Left renal cortex interstitium (tissue), 4 donors: ENCODE data around the gene HOXD12. TPM values are rescaled to one million over a fixed set of nuclear protein-coding genes. Genes with fewer than 3 reads are reported as not detected.

ENCODE experiments used
- DNase-seq, 4 donors: peaks; one replicate each; pipeline ENCODE4 v3.0.0-alpha.2; 2013; ENCODE audit warnings: low read depth in 4 of 4, low spot score in 2 of 4, missing footprints in 1 of 4
- polyA plus RNA-seq, 4 donors: library from polyadenylated mRNA; unstranded; fragments of 120-200 nt; gene quantifications; one replicate each; pipeline ENCODE4 v1.2.1, GENCODE V29; 2013; ENCODE audit not compliant: insufficient read length in 4 of 4

HOXD12 gene, protein sequence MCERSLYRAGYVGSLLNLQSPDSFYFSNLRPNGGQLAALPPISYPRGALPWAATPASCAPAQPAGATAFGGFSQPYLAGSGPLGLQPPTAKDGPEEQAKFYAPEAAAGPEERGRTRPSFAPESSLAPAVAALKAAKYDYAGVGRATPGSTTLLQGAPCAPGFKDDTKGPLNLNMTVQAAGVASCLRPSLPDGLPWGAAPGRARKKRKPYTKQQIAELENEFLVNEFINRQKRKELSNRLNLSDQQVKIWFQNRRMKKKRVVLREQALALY
- under 1 TPM; 0.27 to 0.79 (median 0.35) TPM for polyA plus RNA-seq

DNA sequence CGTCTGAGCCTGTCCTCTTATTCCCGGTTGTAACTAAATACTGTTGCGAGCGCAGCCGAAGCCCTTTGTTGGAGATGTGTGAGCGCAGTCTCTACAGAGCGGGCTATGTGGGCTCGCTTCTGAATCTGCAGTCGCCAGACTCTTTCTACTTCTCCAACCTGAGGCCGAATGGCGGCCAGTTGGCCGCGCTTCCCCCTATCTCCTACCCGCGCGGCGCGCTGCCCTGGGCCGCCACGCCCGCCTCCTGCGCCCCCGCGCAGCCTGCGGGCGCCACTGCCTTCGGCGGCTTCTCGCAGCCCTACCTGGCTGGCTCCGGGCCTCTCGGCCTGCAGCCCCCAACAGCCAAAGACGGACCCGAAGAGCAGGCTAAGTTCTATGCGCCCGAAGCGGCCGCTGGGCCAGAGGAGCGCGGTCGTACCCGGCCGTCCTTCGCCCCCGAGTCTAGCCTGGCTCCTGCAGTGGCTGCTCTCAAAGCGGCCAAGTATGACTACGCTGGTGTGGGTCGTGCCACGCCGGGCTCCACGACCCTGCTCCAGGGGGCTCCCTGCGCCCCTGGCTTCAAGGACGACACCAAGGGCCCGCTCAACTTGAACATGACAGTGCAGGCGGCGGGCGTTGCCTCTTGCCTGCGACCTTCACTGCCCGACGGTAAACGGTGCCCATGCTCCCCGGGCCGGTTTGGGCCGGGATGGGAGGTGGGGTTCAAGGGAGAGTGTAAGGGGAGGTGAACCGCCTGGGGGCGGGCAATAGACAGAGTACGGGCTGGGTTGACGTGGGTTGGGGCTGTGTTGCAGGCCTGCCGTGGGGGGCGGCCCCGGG, at the start of gene HOXD12:
TSS of gene HOXD12 (plus strand) at position 68 of the 819 bp plus-strand sequence. CDS start at position 75, 7 bp downstream.
- no peak for DNase-seq

DNA sequence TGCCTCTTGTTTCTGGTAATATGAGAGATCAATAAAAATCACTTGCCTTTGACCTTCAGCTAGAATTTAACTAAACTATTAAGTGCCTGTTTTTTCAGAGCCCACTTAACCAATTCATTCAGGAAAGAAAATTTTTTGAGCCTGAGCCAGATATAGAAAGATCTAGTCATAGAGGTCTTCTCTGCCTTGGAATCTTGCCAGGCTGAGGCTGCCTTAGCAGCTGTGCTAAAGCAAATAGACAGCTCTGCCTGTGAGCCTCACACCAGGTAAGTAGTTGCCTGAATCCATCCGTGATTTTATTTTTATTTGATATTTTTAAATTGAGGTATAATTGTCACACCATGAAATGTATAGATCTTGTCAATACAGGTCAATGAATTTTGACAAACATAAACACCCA, 43.2 kb upstream of the HOXD12 start:
- no peak for DNase-seq

- DNase-seq = no peak
Measured at GRCh38 chr2:176063958-176064357, 35.6 kb upstream of the HOXD12 start.

DNA sequence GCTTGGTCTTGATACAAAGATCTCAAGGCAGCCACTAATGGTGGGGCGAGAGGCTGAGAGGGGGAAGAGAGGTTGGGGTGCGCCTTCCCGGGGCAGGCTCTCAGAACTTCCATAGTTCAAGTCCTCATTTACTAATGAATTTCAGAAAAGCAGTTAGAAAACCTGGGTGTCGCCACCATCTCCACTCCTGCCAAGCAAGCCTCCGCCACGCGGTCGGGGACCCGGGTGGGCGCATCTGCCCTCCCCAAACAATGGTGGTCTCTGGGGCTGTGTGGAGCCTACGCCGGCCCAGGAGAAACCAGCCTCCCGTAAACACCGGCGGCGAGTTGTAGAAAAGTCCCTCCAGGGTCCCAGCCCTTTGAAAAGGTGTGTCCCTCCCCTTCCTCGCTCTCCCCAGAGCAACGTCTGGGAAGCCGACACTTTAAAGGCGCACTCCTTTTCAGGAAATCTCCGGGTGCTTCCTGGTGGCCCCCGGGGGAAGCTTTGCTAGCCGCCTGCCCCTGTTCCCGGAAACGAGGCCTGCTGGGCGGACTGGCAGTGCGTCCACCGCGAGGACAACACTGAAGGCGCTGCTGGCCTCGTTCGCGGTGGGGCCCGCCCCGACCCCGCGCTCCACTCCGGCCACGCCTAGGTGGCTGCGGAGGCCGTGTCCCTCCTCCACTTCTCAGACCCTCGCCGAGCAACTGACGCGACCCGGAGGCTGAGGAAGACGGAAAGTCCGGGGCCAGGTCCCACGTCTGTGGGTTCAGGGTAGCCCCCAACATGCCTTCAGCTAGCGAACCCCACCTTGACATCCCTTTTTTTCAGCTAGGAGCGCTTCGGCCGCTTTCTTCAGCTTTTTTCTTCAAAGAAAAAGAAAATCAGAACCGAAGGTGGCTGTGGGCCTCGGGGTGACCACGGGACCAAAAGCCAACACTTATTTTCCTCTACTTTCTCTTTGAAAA, 32.7 kb upstream of the HOXD12 start:
- no peak for DNase-seq

DNA sequence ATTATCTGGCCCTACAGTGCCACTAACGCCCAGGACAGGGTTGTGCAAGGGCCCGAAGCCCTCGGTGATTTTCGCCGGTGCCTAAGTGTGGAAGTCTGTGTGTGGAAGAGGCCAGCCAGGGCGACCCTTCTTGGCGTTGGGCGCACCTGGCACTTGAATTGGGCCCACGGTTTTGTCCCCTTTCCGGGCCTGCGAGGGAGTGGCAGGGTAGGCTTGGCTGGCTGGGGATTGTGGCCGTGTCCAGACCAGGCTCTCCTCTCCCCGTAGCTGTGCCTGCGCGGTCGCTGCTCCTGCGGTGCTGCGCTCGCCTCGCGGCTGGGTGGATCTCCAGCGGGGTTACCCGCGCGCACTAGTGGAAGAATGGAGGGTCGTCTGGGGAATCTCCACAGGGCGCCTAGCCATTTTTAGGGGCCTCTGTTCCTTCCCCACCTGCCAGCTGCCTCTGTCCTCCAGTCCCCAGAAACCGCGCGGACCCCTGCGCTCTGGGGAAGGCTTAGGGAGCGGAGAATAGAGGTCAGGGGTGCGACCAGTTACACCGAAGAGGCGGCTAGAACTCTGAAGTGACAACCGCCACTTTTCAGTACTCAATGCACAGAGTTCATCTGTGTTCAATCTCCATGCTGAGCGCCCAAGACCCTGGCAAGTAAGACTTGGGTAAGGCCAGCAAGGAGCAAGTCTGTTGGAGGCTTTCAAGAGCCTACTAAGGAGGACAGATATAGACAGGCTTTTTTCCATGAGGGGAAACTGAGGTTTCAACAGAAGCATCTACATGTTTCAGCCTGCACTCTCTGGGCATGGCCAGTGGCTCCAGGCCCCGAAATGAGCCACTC, 31.8 kb upstream of the HOXD12 start:
- no peak for DNase-seq

- DNase-seq = no peak
Measured at GRCh38 chr2:176068419-176068832, 31.2 kb upstream of the HOXD12 start.

GRCh38 chr2:176071330-176072291, 28.0 kb upstream of the HOXD12 start:
- no peak for DNase-seq

- no peak for DNase-seq
Measured at GRCh38 chr2:176072292-176072669, 27.3 kb upstream of the HOXD12 start.

- DNase-seq = no peak
Measured at GRCh38 chr2:176072951-176073904, 26.4 kb upstream of the HOXD12 start.

DNA sequence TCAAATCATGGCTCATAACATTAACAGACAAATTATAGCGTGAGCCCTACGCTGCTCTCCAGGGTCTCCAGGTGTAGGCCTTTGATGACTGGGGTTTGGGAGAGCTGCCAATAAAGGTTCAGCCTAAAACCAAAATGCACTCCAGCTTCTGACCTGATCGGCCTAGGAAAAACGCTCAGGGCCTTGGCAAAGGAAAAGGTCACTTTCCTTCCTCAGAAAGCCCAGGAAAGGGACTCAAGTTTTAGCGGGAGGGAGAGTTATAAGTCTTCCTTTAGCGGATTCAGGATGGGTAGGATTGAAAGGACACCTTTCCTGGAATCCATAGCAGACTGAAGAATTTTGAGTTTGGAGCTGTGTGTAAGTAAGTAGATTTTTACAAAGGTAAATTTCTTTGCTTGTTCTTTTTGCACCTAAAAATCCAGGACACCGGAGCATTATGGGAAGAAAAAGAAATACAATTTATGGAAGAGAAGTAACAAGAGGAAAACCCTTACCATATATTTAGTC, 24.6 kb upstream of the HOXD12 start:
- no peak for DNase-seq

- no peak for DNase-seq
Measured at GRCh38 chr2:176075481-176075880, 24.1 kb upstream of the HOXD12 start.

DNA sequence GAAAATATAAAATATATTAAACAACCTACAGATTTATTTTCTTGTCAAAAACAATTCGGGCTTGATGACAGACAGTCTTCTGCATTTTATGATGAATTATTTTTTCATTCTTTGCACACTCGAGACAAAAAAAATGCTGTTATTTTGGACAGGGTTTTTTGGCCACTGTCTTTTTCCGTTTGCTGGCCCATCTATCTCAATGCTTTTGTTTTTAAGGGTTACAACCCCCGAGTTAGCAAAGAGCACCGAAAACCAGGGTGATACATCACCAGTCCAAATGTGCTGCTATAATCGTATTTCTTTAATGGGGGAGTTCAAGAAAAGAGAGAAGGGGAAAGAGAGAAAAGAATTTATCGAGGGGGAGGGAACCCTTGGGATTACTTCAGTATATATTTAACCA, 23.5 kb upstream of the HOXD12 start:
- no peak for DNase-seq

DNA sequence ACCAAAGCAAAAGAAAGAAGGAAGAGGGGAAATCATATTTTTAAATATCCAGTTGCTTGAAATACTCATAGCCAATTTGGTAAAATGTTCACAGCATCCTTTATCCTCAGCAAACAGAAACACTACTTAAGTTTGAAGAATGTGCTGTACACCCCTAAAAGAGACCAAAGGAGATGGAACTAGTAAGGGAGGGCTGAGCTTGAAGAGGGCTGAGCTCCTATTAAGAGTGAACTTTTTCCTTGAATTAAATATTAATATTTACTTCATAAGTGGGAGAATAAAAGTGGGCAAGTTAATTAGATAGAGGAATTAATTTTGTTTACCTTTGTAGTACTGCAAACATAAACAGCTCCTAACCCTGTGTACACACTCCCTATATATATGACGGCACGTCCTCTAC, 22.8 kb upstream of the HOXD12 start:
- DNase-seq = no peak

DNA sequence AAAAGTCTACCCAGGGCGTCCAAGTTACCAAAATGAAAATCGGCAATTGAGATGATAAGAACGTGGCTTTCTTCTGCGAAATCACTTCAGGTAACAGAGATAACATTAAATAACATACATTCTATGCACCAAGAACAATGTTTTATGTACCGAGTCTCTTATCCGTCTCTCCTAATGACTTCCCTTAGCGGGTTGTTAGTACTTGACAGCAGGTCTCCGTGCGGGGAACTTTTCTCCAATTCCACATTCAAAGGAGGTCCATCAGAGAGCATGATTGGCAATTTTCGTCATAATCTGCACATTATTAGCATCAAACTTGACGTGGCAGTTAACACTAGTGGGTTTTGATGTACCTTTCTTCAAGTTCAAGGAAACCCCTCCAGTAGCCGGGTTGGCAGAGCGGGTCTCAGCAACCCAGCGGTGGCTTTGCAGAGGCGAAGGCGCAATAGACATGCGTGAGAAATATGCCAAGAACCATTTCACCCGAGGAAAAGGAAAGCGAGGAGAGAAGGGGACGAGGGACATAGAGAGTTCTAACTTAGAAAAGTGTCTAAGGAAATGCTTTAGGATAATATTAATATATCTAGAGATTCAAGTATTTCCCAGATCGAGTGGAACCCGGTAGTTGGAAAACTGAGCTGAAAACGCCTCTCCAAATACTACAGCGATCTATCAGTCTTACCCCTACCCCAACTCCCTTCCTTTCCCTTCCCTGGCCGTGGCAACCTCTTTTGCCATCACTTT, 20.9 kb upstream of the HOXD12 start:
- peak in 1 of 4 donors; percentile 16 for DNase-seq

GRCh38 chr2:176079285-176079830, 20.2 kb upstream of the HOXD12 start:
- peak in 1 of 4 donors; percentile 7 for DNase-seq

DNA sequence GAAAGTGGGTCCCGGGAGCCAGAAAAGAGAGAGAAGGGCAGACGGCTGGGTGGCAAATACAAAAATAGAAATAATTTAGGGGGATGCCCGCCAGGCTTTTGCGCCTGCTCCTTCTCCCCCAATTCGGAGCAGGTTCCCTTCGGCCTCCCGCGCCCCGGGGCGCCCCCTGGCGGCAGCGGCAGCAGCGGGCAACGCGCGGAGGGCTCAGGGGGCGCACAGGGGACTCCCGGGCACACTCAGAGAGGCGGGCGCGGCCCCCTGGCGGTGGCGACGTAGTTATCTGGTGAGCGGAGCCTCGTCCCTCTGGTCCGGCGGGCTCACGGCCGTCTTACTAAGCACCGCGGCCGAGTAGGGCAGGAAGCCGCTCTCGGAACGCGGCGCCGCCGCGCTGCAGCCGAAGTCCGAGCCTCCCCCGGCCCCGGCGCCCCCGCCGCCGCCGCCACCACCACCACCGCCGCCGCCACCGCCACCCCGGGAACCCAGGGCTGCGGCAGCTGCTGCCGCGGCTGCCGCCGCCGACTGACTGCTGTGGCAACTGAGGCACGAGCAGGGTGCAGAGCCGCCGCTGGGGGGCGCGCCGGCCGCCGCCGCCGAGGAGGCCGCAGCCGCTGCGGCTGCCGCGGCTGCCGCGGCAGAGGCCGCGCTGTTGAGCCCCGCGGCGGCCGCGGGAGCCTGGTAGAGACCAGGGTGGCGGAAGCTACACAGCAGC, 19.6 kb upstream of the HOXD12 start:
- peak in 1 of 4 donors; percentile 20 for DNase-seq
